ENCODE data around the gene TMEM81.

GRCh38 chr1:205109711-205110110 is 25.5 kb upstream of the TMEM81 start:
- TF ChIP-seq CTCF (IDR thresholded peaks at IDR 0.05), result no peak
- TF ChIP-seq EZH2 (IDR thresholded peaks at IDR 0.05), result no peak
- TF ChIP-seq EZH2phosphoT487 (IDR thresholded peaks at IDR 0.05), result no peak

All from neural progenitor cell (in vitro differentiated cells).